ENCODE results near the gene ETNPPL. TPM values are rescaled to one million over a fixed set of nuclear protein-coding genes. Genes with fewer than 3 reads are reported as not detected.

The ETNPPL gene
- polyA plus RNA-seq, 1 donor from 2014 or later: 0.45 TPM

GRCh38 chr4:108754327-108754726, 8.5 kb downstream of the ETNPPL start:
- no peak for TF ChIP-seq POLR2AphosphoS5 (IDR thresholded peaks at IDR 0.05)
- no peak for TF ChIP-seq TAF1 (IDR thresholded peaks at IDR 0.05; ENCODE audit: low read depth)
- TF ChIP-seq REST (IDR thresholded peaks at IDR 0.05; ENCODE audit: borderline replicate concordance): no peak
- no peak for TF ChIP-seq SMC3 (conservative IDR thresholded peaks at IDR 0.05; ENCODE audit: poor library complexity)
- no peak for TF ChIP-seq MXI1 (conservative IDR thresholded peaks at IDR 0.05; ENCODE audit: poor library complexity, severe bottlenecking)
- no peak for TF ChIP-seq RAD21 (conservative IDR thresholded peaks at IDR 0.05)
- no peak for TF ChIP-seq EP300 (conservative IDR thresholded peaks at IDR 0.05; ENCODE audit: poor library complexity, severe bottlenecking)
- no peak for TF ChIP-seq CTCF (IDR thresholded peaks at IDR 0.05; ENCODE audit: poor library complexity, severe bottlenecking)
- TF ChIP-seq EZH2 (IDR thresholded peaks at IDR 0.05; ENCODE audit: borderline replicate concordance, insufficient read depth, low read length, poor library complexity, severe bottlenecking): no peak
- Histone ChIP-seq H3F3A (ENCODE audit: insufficient read depth, low read length, poor library complexity, severe bottlenecking) (no peaks in the 10 kb centered on the region), H3K4me2 (ENCODE audit: low read length) (no peak overlapping the region), H3K27me3 (ENCODE audit: insufficient read depth, low read depth, low read length) (no peaks in the 10 kb centered on the region), H3K9me3 (ENCODE audit: low read length) (no peaks in the 10 kb centered on the region), H3K9me2 (ENCODE audit: insufficient read depth, low read length) (no peaks in the 10 kb centered on the region), H2AFZ (ENCODE audit: low read depth, low read length) (no peak overlapping the region), H4K20me1 (ENCODE audit: insufficient read depth) (no peaks in the 10 kb centered on the region), H3K79me2 (replicated peaks; ENCODE audit: insufficient read depth, low read length) (no peaks in the 10 kb centered on the region), H3K36me3 (ENCODE audit: insufficient read depth, low read length) (no peaks in the 10 kb centered on the region), H3K9ac (ENCODE audit: low read length) (no peak overlapping the region), H3K4me3 (ENCODE audit: low read length) (no peak overlapping the region), H3K27ac (ENCODE audit: low read length) (no peak overlapping the region)

- TF ChIP-seq SMC3 (conservative IDR thresholded peaks at IDR 0.05; ENCODE audit: poor library complexity): no peak
- no peak for TF ChIP-seq TAF1 (IDR thresholded peaks at IDR 0.05; ENCODE audit: low read depth)
- no peak for TF ChIP-seq EP300 (conservative IDR thresholded peaks at IDR 0.05; ENCODE audit: poor library complexity, severe bottlenecking)
- TF ChIP-seq RAD21 (conservative IDR thresholded peaks at IDR 0.05): no peak
- TF ChIP-seq EZH2 (IDR thresholded peaks at IDR 0.05; ENCODE audit: borderline replicate concordance, insufficient read depth, low read length, poor library complexity, severe bottlenecking): no peak
- no peak for TF ChIP-seq REST (IDR thresholded peaks at IDR 0.05; ENCODE audit: borderline replicate concordance)
- TF ChIP-seq MXI1 (conservative IDR thresholded peaks at IDR 0.05; ENCODE audit: poor library complexity, severe bottlenecking): no peak
Observed at GRCh38 chr4:108751321-108751720, 11.5 kb downstream of the ETNPPL start.

More at GRCh38 chr4:108751321-108751720, 11.5 kb downstream of the ETNPPL start:
- Histone ChIP-seq H4K20me1 (ENCODE audit: insufficient read depth) (no peaks in the 10 kb centered on the region), H3K36me3 (ENCODE audit: insufficient read depth, low read length) (no peaks in the 10 kb centered on the region), H3K9me2 (ENCODE audit: insufficient read depth, low read length) (no peaks in the 10 kb centered on the region), H3K4me2 (ENCODE audit: low read length) (no peak overlapping the region), H3K9ac (ENCODE audit: low read length) (no peak overlapping the region), H3K9me3 (ENCODE audit: low read length) (no peaks in the 10 kb centered on the region), H3F3A (ENCODE audit: insufficient read depth, low read length, poor library complexity, severe bottlenecking) (no peaks in the 10 kb centered on the region), H3K27me3 (ENCODE audit: insufficient read depth, low read depth, low read length) (no peaks in the 10 kb centered on the region), H3K4me3 (ENCODE audit: low read length) (no peak overlapping the region), H3K79me2 (replicated peaks; ENCODE audit: insufficient read depth, low read length) (no peaks in the 10 kb centered on the region), H2AFZ (ENCODE audit: low read depth, low read length) (no peak overlapping the region), H3K27ac (ENCODE audit: low read length) (no peak overlapping the region)

Data from neural cell (in vitro differentiated cells).